GM11168 (cell line): ENCODE data around the gene TCN1.

Experiments
- in situ Hi-C: fragments of 300-500 bp; cut with MboI; formaldehyde crosslinking; loops from one replicate; pipeline ENCODE4 v1.12.0; 2022; ENCODE audit warnings: low sequenced_read_pairs; ENCODE audit not compliant: unreplicated experiment

TCN1 gene

GRCh38 chr11:59810911-59811259 lies 55.4 kb downstream of the TCN1 start:
- in situ Hi-C loops, result no loop called here

DNA sequence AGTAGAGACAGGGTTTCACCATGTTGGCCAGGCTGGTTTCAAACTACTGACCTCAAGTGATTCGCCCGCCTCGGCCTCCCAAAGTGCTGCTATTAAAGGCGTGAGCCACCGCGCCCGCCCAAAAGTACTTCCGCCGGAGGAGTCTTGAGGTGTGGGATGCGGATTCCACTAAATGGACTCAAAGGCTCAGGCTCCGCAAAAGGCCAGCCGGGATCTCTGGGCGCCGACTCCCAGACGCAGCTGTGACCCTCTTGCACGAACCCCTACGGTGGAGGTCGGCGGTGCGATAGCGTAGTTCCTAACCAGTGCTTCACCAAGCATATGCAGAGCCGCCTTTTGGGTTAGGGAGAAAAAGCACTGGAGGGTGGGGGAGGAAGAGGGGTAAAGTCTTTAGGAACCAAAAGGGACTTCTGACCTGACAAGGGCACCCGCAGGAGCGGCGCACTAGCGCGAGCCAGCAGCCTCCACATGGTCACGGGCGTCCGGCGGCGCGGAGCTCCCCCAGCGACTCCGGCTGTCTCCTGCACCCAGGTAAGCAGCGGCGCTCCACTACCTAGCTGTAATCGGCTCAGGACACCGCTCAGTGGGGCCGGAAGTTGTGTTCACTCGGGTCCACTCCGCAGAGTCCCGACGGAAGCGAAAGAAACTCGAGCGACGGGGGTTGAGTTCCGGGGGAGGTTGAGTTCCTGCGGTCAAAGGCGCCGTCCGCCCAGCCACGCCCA lies 55.9 kb downstream of the TCN1 start, which contains the start of gene MRPL16:
MRPL16 (minus strand) TSS at position 590 of the 722 bp plus-strand sequence; CDS start at position 470, 120 bp downstream.
- in situ Hi-C loops, result no loop called here

- in situ Hi-C loops, result no loop called here
Measured at GRCh38 chr11:59807047-59807610, 59.2 kb downstream of the TCN1 start.

DNA sequence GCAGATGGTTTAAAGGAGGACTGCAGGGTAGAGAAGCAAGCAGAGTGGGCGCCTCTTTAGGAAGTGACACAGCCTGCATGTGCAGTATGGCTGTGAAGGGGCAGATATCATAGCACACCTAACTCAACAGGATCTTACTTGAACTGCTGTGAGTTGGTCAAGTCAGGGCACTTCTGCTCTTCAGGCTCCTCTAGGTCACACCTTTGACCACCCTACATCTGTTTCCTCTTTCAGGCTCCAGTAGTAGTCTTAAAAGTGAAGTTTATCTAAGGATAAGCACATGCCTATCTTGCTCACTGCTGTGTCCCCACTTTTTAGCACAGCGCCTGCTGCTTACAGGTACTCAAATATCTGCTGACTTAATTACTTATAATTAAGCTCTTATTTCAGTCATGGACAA lies 62.2 kb downstream of the TCN1 start:
- in situ Hi-C loops, result loop anchor here (5.0 kb wide), 1 partner anchor 47 kb away; the partner anchor contains the start of gene STX3
